HG02884 (cell line): Measurements from ENCODE around the gene SLC44A3.
"Not testable (repeated sequence)": the region's sequence is repeated elsewhere in the genome, so short reads cannot be mapped to it uniquely, and the experiment has no call there.

Experiments used
- ATAC-seq: cut with Tn5 transposase; IDR thresholded peaks from one replicate; pipeline ENCODE4 v1.9.1; 2021; ENCODE audit warnings: mild to moderate bottlenecking, moderate library complexity; ENCODE audit not compliant: unreplicated experiment

SLC44A3 gene

GRCh38 chr1:94832446-94832845 is 12.3 kb downstream of the SLC44A3 start:
- ATAC-seq: no peak

DNA sequence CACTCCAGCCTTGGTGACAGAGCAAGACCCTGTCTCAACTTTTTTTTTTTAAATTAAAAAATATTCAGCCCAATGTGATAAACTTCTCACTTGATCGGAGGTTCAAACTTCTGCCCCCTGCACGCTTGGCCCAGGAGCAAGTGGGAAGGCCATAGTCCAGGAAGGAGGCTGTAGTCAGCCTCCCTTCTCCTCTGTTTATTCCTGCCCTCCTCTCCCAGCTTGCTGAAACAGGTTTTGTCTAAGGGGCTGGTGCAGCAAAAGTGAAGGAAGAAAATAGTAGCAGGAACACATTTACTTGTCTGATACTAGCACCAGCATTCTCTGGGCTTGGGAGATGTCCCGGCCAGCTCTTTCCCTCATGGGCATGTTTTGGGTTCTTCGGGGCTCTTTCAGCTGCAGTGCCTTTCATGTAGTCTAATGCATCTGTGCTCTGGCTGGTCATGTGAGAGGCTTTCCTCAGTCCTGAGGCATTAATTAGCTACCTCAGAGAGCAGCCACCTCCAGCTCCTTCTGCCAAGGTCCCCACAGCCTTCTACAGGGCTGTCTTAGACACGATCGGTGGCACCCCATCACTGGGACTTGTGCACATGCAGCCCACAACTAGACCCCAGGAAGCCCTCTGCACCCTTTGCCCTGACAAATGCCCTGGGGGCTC is 12.9 kb downstream of the SLC44A3 start:
- no peak for ATAC-seq

DNA sequence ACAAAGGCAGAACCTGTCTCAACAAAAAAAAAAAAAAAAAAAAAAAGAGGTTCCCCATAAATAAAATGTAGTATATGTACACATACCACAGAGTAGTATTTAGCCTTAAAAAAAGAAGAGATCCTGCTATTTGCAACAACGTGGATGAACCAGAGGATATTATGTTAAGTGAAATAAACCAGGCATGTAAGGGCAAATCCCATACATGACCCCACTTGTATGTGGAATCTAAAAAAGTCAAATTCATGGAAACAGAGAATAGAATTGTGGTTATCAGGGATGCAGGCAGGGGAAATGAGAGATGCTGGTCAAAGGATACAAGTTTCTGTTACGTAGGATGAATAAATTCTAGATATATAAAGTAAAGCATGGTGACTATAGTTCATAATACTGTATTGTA is 16.7 kb downstream of the SLC44A3 start:
- ATAC-seq: no peak

- ATAC-seq: not testable (repeated sequence)
These were observed 20.2 kb downstream of the SLC44A3 start for GRCh38 chr1:94840381-94840780.

DNA sequence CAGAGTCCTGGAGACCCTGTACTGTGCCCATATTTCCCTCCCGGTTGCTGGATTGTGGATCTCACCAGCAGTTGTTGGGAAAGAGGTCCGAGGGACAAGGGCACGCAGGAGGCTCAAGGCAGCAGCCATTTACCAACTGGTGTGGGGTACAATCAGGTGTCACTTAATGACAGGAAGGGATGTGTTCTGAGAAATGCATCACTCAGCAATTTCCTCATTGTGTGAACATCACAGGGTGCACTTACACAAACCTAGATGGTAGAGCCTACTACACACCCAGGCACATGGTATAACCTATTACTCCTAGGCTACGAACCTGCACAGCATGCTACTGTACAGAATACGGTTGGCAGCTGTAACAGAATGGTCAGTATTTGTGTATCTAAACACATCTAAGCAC is 20.7 kb downstream of the SLC44A3 start:
- no peak for ATAC-seq

GRCh38 chr1:94843430-94843829 is 23.3 kb downstream of the SLC44A3 start:
- no peak for ATAC-seq

DNA sequence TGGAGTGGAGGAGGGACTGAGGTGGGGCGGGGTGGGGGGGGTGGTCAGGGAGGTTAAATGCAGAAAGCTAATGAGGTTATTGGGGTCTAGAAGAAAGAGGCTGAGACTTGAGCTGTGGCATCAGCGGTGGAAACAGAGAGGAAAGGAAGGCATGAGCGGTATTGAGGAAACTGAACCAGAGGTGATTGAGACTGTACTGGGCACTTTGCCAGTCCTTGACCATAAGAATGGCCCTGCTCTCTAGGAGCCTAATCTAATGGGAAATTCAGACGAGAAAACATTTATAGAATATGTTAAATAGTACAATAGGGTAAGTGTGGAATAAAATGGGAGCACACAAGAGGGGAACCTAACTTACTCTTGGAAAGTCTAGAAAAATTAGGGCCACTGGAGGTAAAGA is 23.7 kb downstream of the SLC44A3 start:
- no peak for ATAC-seq

GRCh38 chr1:94846308-94846707 is 26.2 kb downstream of the SLC44A3 start:
- ATAC-seq: no peak

GRCh38 chr1:94851571-94851970 is 31.4 kb downstream of the SLC44A3 start:
- ATAC-seq: no peak

- ATAC-seq: no peak
These were observed 32.6 kb downstream of the SLC44A3 start for GRCh38 chr1:94852788-94853187.

DNA sequence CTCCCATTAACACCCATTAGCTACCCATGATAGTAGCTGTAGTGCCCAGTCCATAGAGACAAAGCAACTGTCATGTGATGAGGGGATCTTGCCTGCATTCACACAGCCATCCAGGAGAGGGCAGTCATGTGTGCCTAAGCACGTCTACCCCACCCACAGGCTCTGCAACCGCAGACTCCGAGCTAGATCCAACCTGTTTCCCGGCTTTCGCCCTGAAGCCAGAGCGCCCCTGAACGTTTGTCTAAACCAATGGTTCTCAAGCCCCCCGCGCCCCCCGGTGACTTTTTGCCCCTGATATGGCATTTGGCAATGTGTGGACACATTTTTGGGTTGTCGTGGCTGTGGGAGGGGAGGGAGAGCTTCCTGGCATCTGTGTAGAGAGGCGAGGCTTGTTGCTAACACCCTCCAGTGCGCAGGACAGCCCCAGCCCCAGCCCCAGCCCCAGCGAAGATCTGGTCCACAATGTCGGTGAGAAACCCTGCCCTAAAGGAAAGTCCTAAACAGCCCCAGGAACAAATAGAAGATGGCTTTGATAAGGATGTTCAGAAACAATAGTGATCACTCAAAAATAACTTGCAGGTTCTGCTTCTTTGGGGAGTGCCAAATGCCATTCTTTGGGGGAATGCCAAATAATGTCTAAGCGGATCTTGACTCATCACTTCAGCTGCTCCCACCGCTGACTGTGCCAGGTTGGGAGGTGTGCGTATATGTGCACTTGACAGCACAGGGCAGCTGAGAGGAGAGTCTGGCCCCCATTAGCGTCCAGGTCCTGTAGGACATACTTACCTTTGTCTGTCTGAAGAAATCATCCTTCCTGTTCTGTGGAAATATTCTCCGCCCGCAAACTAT is 34.5 kb downstream of the SLC44A3 start:
- ATAC-seq: peak; percentile 98

DNA sequence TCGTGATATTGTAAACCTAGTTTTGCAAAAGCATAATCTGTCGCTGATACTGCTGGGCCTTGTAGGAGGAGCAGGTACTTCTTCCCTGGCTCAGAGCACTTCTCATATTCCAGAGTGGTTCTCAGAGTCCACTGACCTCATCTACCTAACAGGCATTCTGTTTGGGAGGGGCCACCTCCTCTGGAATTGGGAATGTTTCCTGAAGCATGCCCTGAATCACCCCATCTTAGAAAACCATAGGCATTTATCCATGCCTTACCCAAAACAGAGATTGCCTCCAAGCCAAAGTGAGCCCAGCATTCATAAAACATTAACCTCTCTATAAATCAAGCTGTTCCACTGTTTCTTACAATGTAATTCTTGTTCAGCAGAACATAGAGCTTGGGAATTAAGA is 35.1 kb downstream of the SLC44A3 start:
- ATAC-seq: no peak

DNA sequence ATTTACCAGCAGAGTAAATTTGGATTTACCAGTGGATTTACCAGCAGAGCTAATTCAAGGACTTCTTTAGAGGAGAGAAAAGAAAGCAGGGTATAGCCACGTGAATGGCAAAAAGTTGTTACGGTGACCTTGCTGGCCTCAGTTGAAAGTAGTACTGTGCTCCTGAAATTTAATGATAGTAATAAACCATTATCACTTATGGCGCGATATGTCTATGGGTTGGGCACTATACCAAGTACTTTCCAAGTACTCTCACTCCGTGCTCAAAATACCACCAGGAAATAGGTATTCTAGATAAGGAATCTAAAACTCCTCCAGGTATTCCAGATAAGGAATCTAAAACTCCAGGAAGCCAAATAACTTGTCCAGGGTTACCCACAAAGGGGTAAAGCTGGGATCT is 35.8 kb downstream of the SLC44A3 start:
- ATAC-seq: no peak

- no peak for ATAC-seq
These were observed 36.7 kb downstream of the SLC44A3 start for GRCh38 chr1:94856868-94857267.

DNA sequence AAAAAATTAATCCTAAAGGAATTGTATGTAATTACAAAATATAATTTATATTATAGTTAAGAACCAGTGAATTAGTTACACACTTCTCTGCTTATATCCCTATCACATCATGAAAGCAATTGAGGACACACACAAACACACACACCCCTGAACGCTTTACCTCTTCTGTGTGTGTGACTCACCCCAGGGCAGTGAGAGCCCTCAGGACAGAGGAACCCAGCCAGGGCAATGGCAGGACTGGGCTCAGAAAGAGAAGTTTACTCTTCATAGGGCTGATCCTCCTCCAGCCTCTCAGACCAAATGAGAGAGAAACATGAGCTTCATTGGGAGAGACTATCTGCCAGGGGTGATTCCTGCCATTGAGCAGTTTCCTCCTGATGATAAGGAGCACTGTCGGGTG is 38.1 kb downstream of the SLC44A3 start:
- no peak for ATAC-seq

DNA sequence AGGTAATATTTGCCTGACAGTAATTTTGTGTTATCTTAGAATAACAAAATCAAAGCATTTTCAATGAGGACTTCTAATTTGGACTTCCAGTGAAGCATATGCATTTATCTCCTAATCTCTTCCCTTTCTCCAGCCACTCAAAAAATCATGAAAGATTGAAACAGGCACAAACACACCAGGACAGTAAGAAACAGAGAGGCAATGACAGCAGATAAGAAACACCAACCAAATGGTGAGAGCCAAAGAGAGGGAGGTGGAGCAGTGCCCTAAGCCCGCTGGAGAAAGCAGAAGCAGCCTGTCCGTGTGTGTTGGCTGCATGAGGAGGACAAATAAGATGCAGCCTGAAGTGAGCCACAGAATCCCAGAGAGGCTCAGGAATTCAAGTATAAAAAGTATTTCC is 39.0 kb downstream of the SLC44A3 start:
- ATAC-seq: no peak

DNA sequence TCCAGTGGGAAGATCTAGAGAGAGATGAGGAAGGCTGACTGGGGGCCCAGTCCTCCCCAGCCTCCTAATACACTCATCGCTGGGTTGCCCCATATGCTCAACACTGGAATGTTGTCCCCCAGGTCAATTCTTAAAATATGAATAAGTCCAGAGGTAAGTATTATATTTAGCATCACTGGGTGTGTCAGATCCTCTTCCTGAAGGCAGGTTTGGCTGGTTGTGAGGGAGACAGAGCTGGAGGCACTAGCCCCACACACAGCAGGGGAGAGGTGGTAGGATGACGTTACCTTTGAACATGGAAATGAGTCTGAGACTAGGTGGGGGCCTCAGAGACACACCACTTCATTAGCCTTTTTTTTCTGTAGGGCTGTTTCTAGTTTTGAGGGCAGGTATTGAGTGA is 42.6 kb downstream of the SLC44A3 start:
- no peak for ATAC-seq

DNA sequence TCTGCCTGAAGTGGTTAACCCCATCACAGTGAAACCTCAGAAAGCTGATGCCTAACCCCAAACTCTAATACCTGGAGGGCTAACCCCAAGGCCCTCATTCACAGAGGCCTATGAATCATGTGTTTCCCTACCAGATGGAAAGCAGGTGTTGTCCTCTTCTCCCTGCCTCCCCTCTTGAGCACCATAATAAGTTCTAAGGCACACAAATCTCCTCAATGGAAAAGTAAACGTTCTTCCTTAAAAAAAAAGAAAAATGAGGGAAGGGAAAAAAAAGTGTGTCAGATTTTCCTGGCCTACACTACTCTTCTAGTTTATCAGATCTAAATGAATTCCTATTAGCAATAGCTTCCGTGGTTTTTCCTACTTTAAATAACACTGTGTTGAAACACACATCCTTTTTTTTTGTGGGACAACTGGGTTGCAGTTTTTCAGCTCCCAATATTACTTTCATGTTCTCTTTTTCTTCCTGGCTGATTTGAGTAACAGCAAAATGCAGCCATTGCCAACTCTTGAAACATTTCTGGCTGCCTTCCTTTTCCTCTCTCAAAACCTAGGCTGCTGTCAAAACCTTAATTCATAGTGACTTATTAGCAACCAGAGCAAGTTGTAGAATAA is 43.2 kb downstream of the SLC44A3 start:
- ATAC-seq: no peak

DNA sequence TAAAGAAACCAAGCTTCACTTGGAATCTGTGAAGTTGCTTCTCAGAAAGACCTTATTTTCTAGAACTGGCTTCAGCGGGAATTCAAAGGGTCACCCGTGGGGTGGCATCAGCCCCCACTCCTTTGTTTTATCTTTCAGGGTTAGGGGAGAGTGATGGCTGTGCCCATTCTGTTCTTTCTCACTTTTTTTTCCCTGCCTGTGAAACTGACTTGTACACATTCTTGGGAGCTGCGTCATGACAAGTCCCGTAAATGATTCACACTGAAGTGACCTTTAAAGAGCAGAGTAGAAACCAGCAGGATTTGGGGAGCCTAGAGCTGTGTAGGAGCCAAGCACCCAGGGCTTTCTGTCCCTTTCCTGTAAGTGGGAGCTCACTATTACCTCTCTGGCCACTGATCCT is 43.8 kb downstream of the SLC44A3 start:
- no peak for ATAC-seq

DNA sequence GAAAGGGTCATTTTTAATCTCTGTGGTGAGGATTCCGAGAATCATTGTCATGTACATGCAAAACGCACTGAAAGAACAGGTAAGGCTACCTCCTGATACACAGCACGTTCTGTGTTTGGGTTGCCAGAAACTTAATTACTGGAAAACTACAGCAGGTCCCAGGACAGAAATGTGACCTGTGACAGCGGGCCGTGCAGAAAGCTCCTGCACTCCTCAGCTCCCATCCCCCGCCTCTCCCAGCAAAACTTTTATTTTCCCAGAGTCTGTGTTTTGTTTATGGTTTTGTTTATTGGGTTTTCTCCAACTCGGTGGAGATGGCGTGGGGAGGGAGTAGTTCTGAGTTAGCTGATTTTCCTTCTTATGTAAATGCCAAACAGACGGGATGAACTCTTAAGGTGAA is 44.7 kb downstream of the SLC44A3 start:
- no peak for ATAC-seq

DNA sequence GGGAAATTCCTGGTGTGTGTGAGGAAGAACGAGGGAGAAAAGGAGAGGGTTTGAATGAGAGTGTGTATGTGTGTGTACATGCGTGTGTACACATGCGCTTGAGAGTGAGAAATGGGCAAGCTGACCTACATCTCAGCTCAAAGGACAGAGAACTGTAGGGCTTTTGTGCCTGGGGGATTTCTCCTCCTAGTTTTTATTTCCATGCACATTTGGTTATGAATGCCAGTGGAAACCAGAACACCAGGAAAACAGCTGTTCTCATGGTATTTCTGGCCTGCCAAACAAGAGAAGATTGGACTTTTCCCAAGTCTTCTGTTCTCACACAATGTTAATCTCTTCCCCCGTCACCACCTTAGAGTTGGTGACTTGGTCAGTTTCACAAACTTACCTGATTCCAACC is 45.2 kb downstream of the SLC44A3 start:
- ATAC-seq: no peak

DNA sequence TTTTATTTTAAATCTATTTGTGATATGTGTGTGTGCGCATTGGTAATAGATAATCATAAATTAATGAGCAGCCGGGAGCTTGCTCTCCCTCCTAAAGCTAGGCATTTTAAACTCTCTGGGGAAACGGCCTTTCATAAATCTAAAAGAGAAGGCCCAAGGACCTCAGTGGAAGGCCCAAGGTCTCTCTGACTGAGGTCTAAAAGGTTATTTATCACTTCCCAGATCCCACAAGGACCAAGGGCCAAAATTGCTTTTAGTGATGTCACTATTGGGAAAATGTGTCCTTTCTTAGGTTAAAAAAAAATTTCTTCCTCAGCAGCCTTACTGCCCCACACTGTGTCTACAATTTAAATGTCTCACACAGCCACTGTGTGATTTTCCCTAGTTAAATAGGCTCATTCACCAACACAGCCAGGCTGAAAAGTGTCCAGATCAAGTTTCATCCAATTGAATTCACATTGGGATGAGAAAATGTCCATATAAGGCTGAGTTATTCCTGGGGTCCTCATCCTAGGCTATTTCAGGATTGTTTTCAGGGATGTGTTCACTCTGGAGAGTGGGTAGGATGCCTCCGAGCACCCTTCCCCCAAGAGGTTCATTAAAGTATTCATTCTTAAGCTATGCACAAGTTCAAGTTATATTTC is 46.1 kb downstream of the SLC44A3 start:
- no peak for ATAC-seq
